Effector CD8-positive, alpha-beta T cell (primary cell): ENCODE data around the gene RBM44.
"Not testable (repeated sequence)": the region's sequence is repeated elsewhere in the genome, so short reads cannot be mapped to it uniquely, and the experiment has no call there.

ENCODE experiments used
- DNase-seq: peaks from one replicate; lab custom pipeline; 2025; lab: John Stamatoyannopoulos, UW
- total RNA-seq, 4 experiments: gene quantifications; one replicate each; lab custom pipeline; 2026; lab: John Stamatoyannopoulos, UW

RBM44 gene, protein sequence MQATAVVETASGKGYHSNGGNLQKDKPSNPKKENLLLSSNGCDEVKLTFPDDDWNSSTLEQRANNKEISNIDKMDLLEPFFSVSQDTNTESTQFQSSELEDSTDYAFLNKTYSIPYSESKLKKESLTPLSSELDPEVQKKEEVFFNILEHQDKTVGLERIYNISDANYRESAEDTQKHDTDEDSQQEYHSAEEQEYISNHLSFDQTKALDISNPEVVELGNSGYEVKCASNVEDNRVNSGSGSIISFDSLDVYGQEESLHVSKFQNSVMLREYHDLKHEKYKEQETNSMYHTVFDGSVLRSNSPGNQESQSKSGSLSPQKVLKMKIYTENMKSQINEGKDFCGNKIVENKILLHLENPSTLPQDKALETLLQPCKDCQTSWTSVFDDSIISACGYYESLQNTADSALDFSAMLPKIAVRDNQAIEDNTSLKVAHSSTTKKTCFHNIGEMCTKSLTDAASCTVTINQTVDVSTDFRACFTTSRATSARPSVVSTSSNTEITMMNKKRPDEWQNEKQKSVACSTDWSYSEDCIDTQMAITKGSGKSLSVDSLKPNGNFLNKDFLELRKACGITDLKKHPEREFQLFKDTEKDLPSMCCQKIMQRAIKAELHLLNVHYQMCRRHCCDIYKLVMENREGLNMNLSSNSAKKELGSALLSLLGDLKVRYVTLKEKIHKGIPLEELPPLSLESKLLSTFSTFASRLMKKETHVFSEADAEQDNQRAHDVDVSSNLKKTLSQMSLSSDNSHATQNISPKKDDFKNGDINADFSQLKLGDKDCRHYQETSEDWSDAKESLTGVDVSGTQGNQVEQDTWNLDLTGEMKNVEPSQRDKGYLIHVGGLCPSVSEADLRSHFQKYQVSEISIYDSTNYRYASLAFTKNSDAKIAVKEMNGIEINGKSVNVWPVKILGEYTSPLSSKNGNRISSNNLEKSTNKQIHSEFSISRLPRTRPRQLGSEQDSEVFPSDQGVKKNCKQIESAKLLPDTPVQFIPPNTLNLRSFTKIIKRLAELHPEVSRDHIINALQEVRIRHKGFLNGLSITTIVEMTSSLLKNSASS
- 2.5 to 3.9 (median 3.5) reads per million in 4 experiments for total RNA-seq

DNA sequence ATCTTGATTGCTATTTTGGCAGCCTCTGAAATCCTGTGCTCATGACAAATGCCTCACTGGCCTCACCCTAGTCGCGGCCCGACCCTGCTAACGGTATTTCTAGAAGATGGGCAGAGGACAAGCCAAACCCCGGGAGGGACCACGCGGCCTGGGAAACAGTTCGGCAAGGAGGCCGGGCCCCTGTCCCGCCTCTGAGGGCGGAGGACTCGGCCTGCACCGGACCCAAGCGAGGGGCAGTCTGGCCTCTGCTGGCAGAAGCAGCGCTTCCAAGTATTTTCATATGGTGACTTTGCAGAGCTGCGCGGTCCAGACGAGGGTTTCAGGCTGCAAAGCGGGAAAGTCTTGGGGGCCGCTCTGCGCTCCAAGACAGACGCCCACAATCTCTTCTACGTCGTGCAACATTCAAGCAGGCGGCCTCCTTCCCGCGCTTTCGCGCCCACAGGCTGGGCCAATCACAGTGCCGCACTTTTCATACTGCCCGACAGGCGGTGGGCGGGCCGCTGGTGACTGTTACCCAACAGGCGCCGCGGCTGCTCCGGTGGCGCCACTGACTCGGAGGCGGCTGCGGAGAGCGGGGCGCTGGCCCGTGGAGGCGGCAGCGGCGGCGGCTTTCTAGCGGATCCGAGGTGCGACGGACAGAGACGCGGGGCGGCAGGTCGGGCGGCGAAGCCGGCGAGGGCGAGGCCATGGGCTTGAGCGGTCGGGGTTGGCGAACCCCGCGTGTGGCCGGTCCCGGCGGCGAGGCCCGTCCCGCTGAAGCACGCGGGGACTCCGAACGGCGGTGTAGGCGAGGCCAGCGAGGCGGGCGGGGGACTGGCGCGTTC is at the start of gene RBM44:
RBM44 (plus strand) TSS at position 544 of the 824 bp plus-strand sequence. CDS start 14,831 bp downstream, outside the sequence.
- no peak for DNase-seq

DNA sequence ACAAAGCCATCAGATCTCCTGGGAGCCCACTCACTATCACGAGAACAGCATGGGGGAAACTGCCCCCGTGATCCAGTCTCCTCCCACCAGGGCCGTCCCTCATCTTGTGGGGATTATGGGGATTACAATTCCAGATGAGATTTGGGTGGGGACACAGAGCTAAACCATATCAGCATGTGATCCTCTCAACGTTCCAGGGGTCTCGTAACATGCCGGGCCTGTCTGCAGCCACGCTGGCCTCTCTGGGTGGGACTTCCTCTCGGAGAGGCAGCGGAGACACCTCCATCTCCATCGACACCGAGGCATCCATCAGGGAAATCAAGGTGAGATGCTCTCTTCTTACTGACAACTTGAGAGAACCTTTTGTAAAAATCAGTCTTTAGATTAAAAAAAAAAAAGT is 49.6 kb upstream of the RBM44 start:
- DNase-seq = no peak

DNA sequence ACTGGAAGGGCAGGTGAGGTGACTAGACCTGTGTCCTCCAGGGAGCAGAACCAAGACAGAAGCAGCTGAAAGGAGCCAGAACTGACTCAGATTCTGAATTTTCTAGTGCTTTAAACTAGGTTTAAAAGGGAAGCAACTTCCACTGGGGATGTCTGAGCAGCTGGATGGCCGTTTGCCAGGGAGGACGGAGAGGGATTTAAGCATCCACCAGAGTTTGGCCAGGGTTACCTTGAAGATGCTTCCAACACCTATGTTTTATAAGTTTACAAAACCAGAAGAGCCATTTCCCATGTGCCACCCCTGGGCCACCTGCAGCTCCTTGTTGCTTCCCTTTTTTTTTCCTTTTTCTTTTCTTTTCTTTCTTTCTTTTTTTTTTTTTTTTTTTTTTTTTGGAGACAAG is 48.6 kb upstream of the RBM44 start:
- DNase-seq = no peak

DNA sequence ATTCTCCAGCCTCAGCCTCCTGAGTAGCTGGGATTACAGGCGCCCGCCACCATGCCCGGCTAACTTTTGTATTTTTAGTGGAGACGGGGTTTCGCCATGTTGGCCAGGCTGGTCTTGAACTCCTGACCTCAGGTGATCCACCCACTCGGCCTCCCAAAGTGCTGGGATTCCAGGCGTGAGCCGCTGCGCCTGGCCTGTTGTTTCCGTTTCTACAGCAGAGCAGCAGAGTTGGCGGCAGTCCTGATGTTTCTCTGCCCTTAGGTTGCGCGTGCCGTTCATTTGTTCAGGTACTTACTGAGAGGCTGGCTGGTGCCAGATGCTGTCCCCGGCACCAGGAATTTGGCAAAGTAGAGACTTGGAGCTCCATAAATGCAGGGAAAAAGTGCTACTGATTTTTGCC is 48.1 kb upstream of the RBM44 start:
- DNase-seq = not testable (repeated sequence)

DNA sequence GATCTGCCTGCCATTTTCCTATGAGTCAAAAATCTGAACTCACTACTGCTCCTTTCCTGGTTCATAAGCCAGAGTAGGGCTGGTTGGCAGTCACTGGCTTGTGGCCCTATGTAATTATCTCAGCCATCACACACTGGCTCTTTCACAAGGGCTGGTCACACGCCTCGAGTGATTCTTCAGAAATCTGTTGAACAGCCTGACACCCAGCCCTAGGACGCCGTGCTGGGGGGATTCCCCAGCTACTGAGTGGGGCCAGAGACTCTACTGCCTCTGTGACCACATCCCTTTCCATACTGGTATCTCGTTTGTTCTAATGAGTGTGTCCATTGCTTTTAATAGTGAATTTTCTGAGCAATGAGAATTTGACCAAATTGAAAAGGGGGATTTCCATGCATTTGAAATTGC is 45.8 kb upstream of the RBM44 start:
- DNase-seq = no peak

DNA sequence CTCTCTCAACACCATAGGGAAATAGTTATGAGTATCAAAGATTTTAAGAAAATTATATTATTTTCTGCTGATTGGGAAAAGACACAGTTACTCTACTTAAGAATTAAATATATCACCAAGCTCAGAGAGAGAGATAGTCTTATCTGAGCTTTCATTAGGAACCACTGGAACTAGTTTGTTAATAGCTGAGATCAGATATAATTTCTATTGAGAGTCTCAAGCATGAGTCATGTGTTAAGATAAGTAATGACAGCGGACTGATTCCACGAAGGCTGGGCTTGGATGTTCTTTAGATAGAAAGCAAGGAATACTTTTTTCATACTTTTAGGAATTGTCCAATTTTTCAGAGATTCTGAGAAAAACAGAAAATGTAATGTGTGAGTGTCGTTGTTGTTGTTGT is 44.4 kb upstream of the RBM44 start:
- DNase-seq = no peak

DNA sequence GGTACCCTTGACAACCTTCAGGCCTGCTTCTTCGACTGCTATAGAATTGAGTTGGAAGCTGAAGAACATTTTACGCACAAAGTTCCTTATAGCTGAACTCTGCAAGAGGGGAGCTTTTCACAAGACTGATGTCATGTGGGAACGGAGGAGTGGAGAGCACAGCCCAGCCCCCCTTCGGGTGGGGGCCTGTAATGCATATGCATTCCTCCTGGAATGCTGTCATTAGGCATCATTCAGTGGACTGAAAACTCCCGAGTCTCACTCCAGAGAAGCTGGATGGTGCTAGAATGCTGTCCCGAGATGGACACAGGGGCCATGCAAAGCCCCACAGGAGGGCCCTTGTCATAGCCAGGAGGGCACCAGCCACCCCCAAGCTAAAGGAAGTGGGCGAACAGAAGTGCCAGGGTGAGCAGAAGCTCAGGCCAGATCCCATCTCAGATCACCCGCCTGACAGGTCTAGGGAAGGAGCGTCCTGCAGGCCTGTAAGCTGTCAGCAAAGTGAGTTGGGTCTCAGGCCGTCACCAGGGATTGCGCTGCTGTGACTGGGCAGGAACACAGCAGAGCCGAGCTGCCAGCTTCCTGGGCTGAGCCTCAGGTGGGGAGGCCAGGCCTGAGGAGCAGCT is 43.8 kb upstream of the RBM44 start:
- DNase-seq = no peak

DNA sequence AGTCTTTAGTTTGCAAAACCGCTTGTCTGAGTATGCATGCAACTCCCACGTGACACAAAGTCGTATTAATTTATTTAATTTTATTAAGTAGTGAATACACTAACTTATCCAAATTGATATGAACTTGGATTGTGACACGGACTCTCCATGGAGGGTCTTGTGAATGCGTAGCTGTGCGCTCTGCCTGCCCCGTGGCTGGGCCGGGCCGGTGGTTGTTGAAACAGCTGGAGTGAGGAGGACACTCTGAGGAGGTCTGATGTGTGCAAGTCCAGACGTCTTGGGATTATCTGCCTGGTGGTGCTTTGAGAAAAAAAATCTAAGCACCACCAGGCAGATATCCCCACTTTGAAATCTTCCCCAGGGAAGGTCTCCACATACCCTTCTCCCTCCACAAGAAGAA is 41.0 kb upstream of the RBM44 start:
- no peak for DNase-seq

DNA sequence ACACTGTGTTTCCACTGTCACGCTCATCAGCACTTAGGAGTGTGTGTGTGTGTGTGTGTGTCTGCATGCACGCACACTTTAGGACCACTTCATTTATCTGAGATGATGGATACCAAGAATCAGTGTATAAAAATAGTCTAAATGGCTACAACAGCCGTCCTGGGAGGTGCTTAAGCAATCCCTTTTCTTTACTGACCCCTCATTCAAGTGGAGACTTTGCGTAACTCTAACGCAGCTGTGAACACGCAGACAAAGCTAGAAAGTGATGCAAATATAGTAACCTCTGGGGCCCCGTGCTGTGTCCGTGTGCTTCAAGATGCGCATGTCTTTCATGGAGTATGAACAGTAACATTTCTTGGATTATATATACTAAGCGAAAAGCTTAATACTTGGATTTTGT is 40.4 kb upstream of the RBM44 start:
- no peak for DNase-seq

DNA sequence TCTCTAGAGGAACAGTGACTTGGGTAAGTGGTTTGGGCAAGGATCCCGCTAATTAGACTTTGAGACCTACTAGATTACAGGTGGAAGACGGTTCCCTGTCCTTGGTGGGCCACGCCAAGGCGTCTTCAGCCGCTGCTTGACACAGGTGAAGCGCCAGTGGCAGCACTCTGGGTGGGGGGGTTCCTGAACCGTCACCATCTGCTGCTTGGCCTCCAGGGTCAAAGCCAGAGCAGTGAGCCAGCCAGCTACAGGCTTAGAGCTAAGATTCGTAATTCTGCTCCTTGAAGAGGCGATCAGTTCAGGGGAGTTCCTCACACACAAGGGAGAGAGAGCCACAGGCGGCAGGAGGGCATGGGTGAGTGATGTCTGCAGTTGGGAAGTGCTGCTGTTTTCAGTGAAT is 39.4 kb upstream of the RBM44 start:
- no peak for DNase-seq

DNA sequence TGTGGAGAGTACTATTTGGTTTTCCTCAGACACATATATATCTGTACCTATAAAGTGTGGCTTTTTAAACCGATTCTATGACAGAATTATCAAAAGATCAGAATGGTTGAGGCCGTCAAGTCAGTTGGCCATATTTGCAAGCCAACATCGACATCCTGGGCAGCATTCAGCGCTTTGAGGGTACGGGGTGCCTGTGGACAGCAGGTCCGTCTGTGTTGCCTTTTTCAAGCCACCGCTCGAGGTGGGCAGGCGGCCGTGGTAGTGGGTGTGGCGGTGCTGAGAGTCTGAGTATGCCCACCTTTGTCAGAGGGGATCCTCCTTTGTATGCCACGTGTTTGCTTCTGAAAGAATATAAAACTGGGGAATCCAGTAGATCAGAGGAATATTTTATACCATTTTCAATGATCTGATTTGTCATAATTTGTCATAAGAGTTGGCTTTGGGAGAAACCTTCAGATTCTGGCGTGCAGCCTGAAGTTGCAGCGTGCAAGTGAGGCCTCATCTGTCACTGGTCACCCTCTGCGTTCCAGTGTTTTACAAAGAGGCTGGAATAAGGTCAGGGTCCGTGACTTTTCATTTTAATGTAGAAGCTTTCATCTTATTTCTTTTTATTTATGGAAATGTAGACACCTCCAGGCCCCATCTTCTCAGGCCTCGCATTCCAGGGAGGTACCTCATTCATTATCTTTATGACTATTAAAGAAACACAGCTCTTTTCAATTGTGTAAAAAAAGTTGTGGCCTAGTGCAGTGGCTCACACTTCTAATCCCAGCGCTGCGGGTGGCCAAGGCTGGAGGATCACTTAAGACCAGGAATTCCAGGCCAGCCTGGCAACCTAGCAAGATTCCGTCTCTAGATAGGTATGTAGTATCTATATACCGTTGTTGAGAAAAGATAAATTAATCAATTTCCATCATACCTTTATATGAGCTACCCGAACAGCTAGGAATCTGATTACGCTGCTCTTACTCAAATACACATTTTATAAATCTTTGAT is 37.8 kb upstream of the RBM44 start:
- no peak for DNase-seq

DNA sequence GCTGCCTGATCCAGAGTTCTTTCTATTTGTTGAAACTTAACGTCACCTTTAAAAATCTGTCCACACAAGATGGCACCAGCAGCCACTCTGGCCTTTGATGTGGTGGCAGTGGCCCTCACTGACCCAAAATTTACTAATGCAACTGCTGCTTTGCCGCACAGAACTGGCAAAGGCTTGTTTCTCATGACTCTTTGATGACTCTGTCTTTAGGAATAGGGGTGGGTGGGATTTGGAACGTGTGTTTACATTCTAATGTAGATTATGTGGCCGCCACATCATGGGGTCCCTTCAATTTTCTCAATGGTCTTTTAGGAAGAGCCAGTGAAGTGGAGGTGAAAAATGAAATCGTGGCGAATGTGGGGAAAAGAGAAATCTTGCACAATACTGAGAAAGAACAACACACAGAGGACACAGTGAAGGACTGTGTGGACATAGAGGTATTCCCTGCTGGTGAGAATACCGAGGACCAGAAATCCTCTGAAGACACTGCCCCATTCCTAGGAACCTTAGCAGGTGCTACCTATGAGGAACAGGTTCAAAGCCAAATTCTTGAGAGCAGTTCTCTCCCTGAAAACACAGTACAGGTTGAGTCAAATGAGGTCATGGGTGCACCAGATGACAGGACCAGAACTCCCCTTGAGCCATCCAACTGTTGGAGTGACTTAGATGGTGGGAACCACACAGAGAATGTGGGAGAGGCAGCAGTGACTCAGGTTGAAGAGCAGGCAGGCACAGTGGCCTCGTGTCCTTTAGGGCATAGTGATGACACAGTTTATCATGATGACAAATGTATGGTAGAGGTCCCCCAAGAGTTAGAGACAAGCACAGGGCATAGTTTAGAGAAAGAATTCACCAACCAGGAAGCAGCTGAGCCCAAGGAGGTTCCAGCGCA is 36.0 kb upstream of the RBM44 start:
- not testable (repeated sequence) for DNase-seq

DNA sequence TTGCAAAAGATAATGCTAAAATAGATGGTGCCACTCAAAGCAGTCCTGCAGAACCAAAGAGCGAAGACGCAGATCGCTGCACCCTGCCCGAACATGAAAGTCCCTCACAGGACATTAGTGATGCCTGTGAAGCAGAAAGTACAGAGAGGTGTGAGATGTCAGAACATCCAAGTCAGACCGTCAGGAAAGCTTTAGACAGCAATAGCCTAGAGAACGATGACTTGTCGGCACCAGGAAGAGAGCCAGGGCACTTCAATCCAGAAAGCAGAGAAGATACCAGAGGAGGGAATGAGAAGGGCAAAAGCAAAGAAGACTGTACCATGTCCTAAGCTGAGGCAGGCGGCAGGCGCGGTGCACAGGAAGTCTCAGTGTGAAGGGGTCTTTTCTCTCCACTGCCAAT is 34.8 kb upstream of the RBM44 start:
- DNase-seq = no peak

DNA sequence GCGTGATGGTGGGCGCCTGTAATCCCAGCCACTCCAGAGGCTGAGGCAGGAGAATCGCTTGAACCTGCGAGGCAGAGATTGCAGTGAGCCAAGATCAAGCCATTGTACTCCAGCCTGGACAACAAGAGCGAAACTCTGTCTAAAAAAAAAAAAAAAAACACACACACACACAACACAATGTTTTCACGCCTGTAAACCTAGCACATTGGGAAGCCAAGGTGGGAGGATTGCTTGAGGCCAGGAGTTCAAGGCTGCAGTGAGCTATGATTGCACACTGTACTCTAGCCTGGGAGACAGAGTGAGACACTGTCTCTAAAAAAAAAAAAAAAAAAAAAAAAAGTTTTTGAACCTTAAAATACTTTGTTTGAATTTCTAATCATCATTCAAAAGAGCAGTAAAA is 33.5 kb upstream of the RBM44 start:
- DNase-seq = not testable (repeated sequence)

DNA sequence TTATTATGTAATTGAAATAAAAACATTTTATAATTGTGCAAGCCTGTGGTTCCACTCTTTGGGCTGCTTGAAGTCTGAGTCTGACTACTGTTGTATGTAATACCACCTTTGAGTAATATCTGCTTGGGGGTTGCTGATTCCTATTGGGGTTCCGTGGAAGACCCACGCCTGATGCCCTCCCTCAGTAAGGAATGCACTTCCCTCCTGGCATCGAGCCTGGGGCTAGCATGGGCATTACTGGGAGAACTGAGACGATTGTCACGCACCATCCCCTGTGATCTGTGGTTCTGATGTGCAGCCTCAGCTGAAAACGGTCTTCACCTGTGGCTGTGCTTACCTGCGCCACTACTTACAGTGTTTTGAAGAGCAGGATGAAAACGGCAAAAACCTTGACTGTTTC is 32.7 kb upstream of the RBM44 start:
- no peak for DNase-seq

DNA sequence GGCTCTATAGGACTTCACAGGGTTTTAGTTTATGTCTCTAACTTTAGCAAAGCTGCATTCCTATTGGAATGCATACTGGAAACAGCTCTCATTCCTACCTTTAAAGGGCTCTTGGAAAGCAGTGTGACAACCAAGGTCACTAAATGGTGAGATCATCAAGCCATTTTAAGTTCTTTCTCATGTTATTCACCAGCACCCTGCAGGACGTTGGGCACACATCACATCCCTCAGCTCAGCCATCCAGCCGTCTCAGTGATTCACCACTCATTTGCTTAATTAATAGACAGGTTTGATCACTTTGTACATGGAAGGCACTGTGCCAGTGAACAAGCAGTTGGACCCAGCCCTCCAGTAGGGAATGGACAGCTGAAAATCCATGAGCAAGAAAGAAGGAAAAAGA is 32.2 kb upstream of the RBM44 start:
- no peak for DNase-seq

DNA sequence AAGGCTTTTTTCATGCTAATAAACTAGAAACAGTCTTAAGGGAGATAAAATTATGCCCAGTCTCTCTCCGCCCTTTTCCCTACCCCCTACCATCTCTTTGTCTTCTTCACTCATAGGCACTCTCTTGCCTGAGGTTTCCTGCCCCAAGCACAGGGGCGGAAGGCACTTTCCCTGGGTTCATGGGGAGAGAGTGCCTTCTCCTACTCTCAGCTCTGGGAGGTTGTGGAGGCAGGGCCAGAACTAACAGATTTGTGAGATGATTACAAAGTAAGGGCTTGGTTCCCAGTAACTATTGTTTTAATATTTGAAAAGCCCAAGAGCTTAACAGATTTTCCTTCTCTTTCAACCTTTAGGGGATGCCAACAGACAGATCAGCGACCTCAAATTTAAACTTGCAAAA is 26.1 kb upstream of the RBM44 start:
- DNase-seq = no peak

DNA sequence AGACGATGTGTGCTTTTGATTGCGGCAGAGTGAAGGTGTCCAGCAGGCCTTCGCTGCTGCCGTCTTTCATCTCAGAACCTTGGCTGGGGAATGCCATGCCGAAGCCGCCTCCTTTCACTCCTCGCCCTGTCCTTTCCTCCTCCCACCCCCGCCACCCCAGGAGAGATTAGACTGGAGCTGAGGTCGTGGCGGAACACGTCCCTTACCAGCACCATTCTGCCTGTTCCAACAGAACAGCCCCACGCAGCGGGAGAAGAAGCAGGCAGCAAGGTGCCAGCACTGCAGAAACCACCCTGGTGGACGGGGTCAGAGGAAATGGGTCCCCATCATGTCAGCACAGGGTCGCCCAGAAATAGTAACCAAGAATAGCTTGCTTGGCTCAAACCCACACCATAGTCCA is 24.8 kb upstream of the RBM44 start:
- no peak for DNase-seq
